GM21528 (cell line): Measurements from ENCODE around the gene COX4I1.

Source experiments
- ATAC-seq: cut with Tn5 transposase; IDR thresholded peaks from one replicate; pipeline ENCODE4 v1.9.1; 2021; ENCODE audit warnings: mild to moderate bottlenecking, moderate library complexity; ENCODE audit not compliant: unreplicated experiment, low FRiP score

The COX4I1 gene

GRCh38 chr16:85765767-85766166 lies 33.7 kb upstream of the COX4I1 start:
- no peak for ATAC-seq

DNA sequence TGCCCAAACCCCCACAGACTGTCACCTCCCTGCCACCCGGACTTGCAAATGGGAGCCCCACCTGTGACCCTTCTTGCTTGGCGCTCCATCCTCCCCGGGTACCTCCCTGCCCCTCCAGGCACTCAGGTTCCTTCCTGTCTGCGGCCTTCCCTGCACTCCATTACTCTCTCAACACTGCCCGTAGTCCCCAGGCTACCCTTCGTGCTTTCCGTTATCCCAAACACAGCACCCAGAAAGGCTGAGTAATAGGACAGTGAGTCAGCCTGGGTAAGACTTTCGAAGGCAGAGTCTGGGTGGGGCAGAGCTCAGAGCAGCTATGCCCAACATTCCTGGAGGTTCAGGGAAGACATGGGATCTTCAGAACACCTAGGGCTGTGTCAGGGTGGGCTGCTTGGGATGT lies 32.0 kb upstream of the COX4I1 start:
- ATAC-seq = no peak

DNA sequence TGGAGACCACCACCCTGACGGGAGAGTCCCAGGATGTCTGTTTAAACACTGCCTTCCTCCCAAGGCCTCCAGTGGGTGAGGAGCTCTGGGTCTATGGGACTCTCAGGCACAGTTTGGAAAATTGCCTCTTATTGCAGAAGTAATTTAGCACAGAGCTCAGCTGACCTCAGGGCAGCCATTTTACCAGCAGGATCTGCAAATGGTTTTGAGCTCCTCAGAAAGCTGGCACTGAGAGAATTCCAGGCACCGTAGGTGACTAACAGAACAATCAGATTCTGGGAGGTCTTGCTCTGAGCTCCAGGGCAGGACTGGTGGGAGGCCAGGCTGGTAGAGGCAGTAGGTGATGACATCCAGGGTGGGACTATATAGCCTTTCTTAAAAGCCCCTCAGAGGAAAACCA lies 31.3 kb upstream of the COX4I1 start:
- ATAC-seq = no peak

DNA sequence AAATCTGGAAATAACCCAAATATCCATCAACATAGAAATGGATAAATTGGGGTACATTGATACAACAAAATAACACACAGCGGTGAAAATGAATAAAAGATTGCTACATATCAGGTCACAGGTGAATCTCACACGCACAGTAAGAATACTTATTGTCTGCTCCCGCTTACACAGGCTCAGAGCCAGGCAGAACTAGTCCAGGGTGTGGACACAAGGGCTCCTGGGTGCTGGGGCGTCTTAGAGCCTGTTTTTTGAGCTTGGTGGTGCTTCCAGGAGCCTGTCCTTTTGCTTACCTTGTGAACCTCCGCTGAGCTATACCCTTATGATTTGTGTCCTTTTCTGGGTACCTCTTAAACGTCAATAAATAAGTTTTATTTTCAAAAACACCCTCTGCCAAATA lies 28.8 kb upstream of the COX4I1 start:
- no peak for ATAC-seq

- no peak for ATAC-seq
Observed at GRCh38 chr16:85773044-85773443, 26.5 kb upstream of the COX4I1 start.

DNA sequence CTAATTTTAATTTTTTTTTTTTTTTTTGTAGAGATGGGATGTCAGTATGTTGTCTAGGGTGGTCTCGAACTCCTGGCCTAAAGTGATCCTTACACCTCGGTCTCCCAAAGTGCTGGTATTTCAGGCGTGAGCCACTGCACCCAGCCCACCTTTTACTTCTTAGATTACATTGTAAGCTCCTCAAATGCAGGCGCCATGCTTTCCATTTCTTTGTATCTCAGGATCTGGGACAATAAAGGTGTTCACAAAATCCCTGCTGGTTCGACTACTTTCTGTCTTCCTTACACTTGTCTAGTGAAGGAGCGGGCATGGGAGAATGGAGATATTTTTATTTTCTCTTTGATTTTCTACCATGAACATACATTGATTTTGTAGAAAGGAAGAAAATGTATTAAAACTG lies 25.4 kb upstream of the COX4I1 start:
- ATAC-seq = no peak

GRCh38 chr16:85774811-85775210 lies 24.7 kb upstream of the COX4I1 start:
- no peak for ATAC-seq

- ATAC-seq = no peak
Observed at GRCh38 chr16:85777583-85778310, 21.7 kb upstream of the COX4I1 start.

DNA sequence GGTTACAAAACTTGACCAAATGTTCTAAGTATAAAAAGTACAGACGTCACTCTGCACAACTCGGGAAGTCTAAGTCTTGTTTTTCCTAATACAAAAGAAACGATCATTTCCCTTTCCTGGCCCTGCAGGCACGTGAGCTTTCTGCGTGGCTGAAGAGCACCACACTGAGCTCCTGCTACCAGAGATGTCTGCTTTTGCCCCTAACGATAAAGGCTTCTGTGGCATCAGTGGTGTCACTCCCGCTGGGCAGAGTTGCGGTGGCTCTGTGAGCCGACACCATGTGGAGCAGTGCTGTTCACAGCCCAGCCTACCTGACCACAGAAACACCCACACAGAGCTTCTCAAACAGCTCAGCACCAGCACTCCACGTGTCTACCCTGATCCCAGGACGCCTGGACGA lies 20.6 kb upstream of the COX4I1 start:
- no peak for ATAC-seq

DNA sequence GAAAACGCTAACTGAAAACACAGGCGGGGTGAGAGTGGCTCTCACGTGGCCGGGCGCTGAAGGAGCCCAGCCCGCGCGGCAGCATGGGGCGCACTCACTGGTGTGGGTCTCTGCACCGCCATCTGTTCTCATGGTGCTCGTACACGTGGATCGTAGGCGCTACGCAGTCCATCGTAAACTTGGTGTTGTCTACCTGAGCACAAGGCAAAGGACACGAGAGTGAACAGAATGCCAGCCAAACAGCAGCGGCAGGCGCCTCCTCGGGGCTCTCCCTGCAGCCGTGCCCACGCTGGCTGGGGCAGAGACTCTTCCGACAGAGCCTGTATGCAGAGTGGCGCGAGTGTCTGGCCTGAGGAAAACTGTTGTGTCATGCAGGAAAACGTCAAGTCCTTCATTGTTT lies 19.2 kb upstream of the COX4I1 start:
- no peak for ATAC-seq

DNA sequence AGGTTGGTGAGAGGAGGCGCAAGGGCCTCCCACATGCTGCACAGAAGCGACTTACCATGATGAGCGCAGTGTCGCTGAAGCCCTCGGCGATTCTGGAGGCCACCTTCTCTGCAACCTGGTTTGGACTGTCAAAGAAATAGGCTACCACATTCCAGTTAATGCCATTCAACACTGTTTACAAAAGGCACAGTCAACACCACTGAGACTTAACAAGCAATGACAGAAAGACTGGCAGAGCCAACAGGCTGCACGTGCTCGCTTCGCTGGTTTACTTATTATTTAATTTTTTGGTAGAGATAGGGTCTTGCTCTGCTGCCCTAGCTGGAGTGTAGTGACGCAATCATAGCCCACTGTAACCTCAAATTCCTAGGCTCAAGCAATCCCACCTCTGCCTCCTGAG lies 18.3 kb upstream of the COX4I1 start:
- no peak for ATAC-seq

DNA sequence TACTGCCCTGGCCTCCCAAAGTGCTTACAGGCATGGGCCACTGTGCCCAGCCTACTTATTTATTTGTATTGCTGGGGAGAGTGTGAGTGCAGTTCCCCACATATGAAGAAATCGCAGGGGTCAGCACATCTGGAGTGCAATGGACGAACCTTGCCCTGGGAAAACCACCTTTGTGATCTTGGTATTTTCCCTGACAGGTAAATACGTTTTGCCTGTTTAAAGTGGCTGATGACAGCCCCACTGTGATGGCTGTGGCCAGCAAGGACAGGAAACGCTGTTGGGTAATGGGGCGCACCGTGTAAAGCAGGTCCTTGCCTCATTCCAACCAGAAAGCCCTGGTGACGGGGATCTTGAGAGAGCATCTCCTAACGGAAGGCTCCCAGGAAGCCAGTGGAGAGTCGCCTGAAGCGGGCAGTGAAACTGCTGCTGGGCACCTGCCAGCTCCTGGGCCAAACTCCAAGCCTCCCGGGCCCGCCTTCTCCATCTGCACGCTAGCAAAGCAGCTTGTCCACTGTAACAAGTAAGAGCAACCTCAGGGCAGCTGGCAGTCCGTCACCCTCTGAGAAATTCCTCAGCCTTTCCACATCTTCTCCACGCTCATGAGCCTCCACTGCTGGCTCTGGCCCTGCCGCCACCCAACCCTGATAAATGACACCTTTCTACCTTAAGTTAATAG lies 17.7 kb upstream of the COX4I1 start:
- ATAC-seq = no peak

- no peak for ATAC-seq
Observed at GRCh38 chr16:85782451-85782850, 17.0 kb upstream of the COX4I1 start.

- no peak for ATAC-seq
Observed at GRCh38 chr16:85783441-85783840, 16.1 kb upstream of the COX4I1 start.

- no peak for ATAC-seq
Observed at GRCh38 chr16:85784813-85785212, 14.7 kb upstream of the COX4I1 start.

DNA sequence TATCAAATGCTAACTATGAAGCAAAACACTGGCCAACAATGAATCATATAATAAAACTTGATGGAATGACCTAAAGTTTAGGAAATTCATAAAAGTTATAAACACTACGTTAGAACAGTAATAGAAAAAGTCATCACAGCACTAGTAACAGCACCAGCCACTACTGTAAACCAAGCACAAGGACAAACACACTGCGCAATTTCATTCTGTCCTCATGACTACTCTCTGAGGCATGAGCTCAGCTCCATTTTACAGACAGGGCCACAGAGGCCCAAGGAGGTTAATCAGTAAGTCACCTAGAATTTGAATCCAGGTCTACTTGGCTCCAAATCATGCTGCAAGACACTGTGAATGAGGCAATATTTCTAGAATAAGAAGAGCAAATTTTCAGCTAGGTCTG lies 13.6 kb upstream of the COX4I1 start:
- no peak for ATAC-seq

- ATAC-seq = no peak
Observed at GRCh38 chr16:85788819-85789218, 10.7 kb upstream of the COX4I1 start.

- no peak for ATAC-seq
Observed at GRCh38 chr16:85789773-85790172, 9.7 kb upstream of the COX4I1 start.

- ATAC-seq = no peak
Observed at GRCh38 chr16:85793662-85794298, 5.7 kb upstream of the COX4I1 start.

GRCh38 chr16:85794696-85795095 lies 4.8 kb upstream of the COX4I1 start:
- ATAC-seq = no peak

GRCh38 chr16:85796152-85796551 lies 3.3 kb upstream of the COX4I1 start:
- ATAC-seq = no peak

GRCh38 chr16:85796599-85796998 lies 2.9 kb upstream of the COX4I1 start:
- ATAC-seq = no peak
